Nephron progenitor cell (in vitro differentiated cells): ENCODE measurements around the gene STOML2.

Experiments used
- DNase-seq: peaks from one replicate; pipeline ENCODE4 v3.0.0; 2021
- H3K27ac Mint-ChIP-seq: 2 replicates; pipeline ENCODE4 v1.8.0; 2021; ENCODE audit warnings: mild to moderate bottlenecking, moderate library complexity, mixed read lengths
- H3K27me3 Mint-ChIP-seq: 2 replicates; pipeline ENCODE4 v1.8.0; 2021; ENCODE audit warnings: mild to moderate bottlenecking, low read depth, mixed read lengths; ENCODE audit not compliant: poor library complexity
- H3K36me3 Mint-ChIP-seq: 2 replicates; pipeline ENCODE4 v1.8.0; 2021; ENCODE audit warnings: low read depth, mixed read lengths
- H3K4me1 Mint-ChIP-seq: 2 replicates; pipeline ENCODE4 v1.8.0; 2021; ENCODE audit warnings: mixed read lengths
- H3K4me3 Mint-ChIP-seq: 2 replicates; pipeline ENCODE4 v1.8.0; 2021; ENCODE audit warnings: mild to moderate bottlenecking, moderate library complexity, mixed read lengths
- H3K9me3 Mint-ChIP-seq: 2 replicates; pipeline ENCODE4 v1.8.0; 2021; ENCODE audit warnings: mild to moderate bottlenecking, moderate library complexity, mixed read lengths
- CTCF ChIP-seq: fragments of 200-600 bp; sonication (generic); IDR thresholded peaks from 2 replicates; pipeline ENCODE4 v1.5.0; 2021; ENCODE audit warnings: antibody characterized with exemption

The STOML2 gene

DNA sequence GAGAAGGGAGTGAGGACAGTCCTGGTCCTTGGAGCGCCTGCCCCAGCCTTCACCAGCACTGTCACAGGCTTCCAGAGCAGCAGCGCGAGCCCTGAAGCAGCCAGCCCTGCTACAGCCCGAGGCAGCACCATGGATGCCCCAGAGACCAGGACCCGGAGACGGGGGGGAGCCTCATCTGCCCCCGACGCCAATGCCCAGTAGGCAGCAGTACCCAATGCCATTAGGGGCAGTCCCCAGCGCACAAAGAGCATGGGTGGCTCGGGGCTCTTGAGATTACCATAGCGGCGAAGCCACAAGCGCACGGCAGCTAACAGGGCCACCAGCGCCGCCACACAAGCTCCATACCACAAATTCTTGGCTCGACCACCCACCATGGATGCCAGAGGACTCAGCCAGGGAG, 11.4 kb downstream of the STOML2 start:
- Mint-ChIP-seq H3K36me3 (peaks cover 22% of the 10 kb centered on the region), H3K27ac (no peak overlapping the region), H3K27me3 (no peaks in the 10 kb centered on the region), H3K4me3 (no peak overlapping the region), H3K9me3 (no peaks in the 10 kb centered on the region), H3K4me1 (peaks cover 12% of the 10 kb centered on the region)
- DNase-seq: no peak
- TF ChIP-seq CTCF: no peak

DNA sequence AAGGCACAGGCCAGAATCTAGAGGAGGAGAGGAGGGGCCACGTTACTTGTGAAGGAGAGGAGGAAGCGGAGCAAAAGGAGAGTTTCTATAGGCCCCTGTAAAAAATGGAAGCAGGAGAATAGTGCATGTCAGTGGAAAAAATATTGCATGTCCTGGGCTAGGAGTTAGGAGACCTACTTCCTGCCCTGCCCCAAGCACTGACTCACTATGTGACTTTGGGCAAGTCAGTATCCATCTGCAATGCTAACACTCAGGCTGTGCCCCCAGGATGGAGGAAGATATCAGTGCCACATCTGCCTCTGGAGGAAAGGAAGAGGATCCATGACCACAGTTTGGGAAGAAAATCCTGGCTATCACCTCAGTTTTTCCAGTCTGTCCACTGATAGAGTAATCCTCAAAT, 13.5 kb downstream of the STOML2 start:
- Mint-ChIP-seq H3K27ac (peak overlapping the region; percentile 92), H3K4me3 (no peak overlapping the region), H3K4me1 (no peaks in the 10 kb centered on the region), H3K9me3 (no peaks in the 10 kb centered on the region), H3K36me3 (peaks cover 33% of the 10 kb centered on the region), H3K27me3 (no peaks in the 10 kb centered on the region)
- DNase-seq: no peak
- no peak for TF ChIP-seq CTCF

DNA sequence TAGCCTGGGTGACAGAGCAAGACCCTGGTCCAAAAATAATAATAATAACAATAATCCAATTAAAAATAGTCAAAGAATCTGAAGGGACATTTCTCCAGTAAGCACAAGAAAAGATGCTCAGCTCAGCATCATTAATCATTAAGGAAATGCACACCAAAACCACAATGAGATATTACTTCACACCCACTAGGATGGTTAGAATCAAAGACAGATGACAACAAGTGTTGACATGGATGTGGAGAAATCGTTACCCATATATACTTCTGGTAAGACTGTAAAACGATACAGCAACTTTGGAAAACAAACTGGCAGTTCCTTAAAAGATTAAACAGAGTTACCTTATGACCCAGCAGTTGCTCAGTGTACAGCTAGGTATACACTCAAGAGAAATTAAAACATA, 17.9 kb downstream of the STOML2 start:
- no peaks in the 10 kb centered on the region for H3K9me3 Mint-ChIP-seq
- no peak for TF ChIP-seq CTCF
- H3K36me3 Mint-ChIP-seq: peaks cover 22% of the 10 kb centered on the region
- H3K4me1 Mint-ChIP-seq: peaks cover 4% of the 10 kb centered on the region
- H3K4me3 Mint-ChIP-seq: no peak overlapping the region
- H3K27ac Mint-ChIP-seq: no peak overlapping the region
- DNase-seq: no peak
- no peaks in the 10 kb centered on the region for H3K27me3 Mint-ChIP-seq

GRCh38 chr9:35079426-35080341, 23.2 kb downstream of the STOML2 start, which contains the start of gene FANCG:
Gene FANCG, minus strand, starts transcription at chr9:35079942. Its CDS starts 418 bp downstream, at chr9:35079524.
- H3K36me3 Mint-ChIP-seq: peaks cover 16% of the 10 kb centered on the region
- no peaks in the 10 kb centered on the region for H3K27me3 Mint-ChIP-seq
- peak within 1 kb of the TSS; percentile 94 for H3K27ac Mint-ChIP-seq
- H3K4me3 Mint-ChIP-seq: peak within 1 kb of the TSS; percentile 89
- DNase-seq: peak; percentile 86
- H3K4me1 Mint-ChIP-seq: peaks cover 30% of the 10 kb centered on the region
- H3K9me3 Mint-ChIP-seq: no peaks in the 10 kb centered on the region
- TF ChIP-seq CTCF: no peak

DNA sequence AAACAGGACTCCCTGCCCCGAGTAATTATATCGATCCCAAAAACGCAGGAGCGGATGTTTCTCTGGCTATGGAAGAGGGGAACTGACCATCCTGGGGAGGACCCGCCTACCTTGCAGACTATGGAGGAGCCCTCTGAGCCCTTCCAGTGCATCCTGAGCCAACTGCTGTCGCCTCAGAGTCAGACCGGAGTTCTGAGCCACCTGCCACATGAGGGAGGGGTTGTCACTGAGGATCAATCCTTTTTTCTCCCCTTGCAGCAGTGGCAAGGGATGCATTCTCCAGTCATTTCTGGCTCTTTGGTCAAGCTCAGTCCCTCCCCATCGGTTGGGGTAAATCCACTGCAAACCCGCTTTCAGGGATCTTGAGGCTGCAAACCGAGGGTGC, 23.9 kb downstream of the STOML2 start:
- Mint-ChIP-seq H3K9me3 (no peaks in the 10 kb centered on the region), H3K4me1 (peaks cover 30% of the 10 kb centered on the region), H3K27me3 (no peaks in the 10 kb centered on the region), H3K36me3 (peaks cover 23% of the 10 kb centered on the region), H3K4me3 (peak overlapping the region; percentile 89), H3K27ac (no peak overlapping the region)
- peak; percentile 17 for DNase-seq
- TF ChIP-seq CTCF: no peak

DNA sequence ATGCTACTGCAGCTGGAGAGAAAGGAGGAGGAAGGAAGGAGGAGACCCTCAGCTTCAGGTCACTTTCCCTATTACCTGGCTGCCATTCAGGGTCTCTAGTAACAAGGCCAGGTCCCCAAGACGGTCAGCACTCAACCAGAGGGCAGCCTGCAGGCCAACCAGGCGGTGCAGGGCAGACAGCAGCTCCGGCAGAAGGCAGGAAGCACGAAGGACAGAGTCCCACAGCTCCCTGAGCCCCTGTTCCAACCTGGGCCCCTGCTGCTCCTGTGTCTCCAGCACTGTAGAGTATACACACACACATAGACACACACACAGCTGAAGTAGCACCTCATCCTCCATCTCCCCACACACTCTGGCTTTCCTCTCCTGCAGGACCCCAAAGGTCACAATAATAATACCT, 24.9 kb downstream of the STOML2 start:
- H3K27ac Mint-ChIP-seq: no peak overlapping the region
- H3K27me3 Mint-ChIP-seq: no peaks in the 10 kb centered on the region
- peaks cover 32% of the 10 kb centered on the region for H3K4me1 Mint-ChIP-seq
- H3K36me3 Mint-ChIP-seq: peaks cover 29% of the 10 kb centered on the region
- TF ChIP-seq CTCF: no peak
- H3K9me3 Mint-ChIP-seq: no peaks in the 10 kb centered on the region
- peak overlapping the region; percentile 89 for H3K4me3 Mint-ChIP-seq
- DNase-seq: no peak
